OCI-LY3 (cell line): Measurements from ENCODE around the gene DPP6.

Source experiments
- H2AFZ ChIP-seq: fragments of 200-600, 300-600 bp; shearing (Covaris generic); 2 replicates; pipeline ENCODE4 v1.6.0; 2014; ENCODE audit warnings: antibody characterized with exemption, low read depth, low read length
- H3K27ac ChIP-seq: fragments of 200-600, 300-600 bp; sonication (generic); 2 replicates; pipeline ENCODE4 v1.5.1; 2014; ENCODE audit warnings: mild to moderate bottlenecking, low read length, moderate library complexity, mixed read lengths
- H3K27me3 ChIP-seq: fragments of 200-600, 300-600 bp; sonication (generic); 2 replicates; pipeline ENCODE4 v1.6.1; 2014; ENCODE audit warnings: low read depth, low read length, mixed read lengths
- H3K36me3 ChIP-seq: fragments of 200-600, 300-600 bp; sonication (generic); replicated peaks from 2 replicates; pipeline ENCODE3; 2014; ENCODE audit warnings: low read depth, low read length, mixed read lengths
- H3K4me1 ChIP-seq: fragments of 300-600, 200-600 bp; sonication (generic); 2 replicates; pipeline ENCODE4 v1.6.1; 2014; ENCODE audit warnings: low read length, mixed read lengths
- H3K4me2 ChIP-seq: fragments of 200-600, 300-600 bp; sonication (generic); 2 replicates; pipeline ENCODE4 v1.6.1; 2014; ENCODE audit warnings: low read length, mixed read lengths
- H3K4me3 ChIP-seq: fragments of 300-600, 200-600 bp; sonication (generic); 2 replicates; pipeline ENCODE4 v1.5.1; 2014; ENCODE audit warnings: antibody characterized with exemption, mild to moderate bottlenecking, low read length, moderate library complexity
- H3K79me2 ChIP-seq: fragments of 300-600, 200-600 bp; shearing (Covaris generic); 2 replicates; pipeline ENCODE4 v1.6.1; 2014; ENCODE audit warnings: mild to moderate bottlenecking, low read length, mixed read lengths
- H3K9ac ChIP-seq: fragments of 300-600, 200-600 bp; shearing (Covaris generic); 2 replicates; pipeline ENCODE4 v1.6.0; 2014; ENCODE audit warnings: mild to moderate bottlenecking, low read length, moderate library complexity
- H3K9me3 ChIP-seq: fragments of 200-600, 300-600 bp; shearing (Covaris generic); 2 replicates; pipeline ENCODE4 v1.6.1; 2014; ENCODE audit warnings: low read length, mixed read lengths; ENCODE audit not compliant: insufficient read depth
- H4K20me1 ChIP-seq: fragments of 200-600, 300-600 bp; sonication (generic); 2 replicates; pipeline ENCODE4 v1.6.1; 2016; ENCODE audit warnings: low read length, mixed read lengths; ENCODE audit not compliant: insufficient read depth
- EZH2phosphoT487 ChIP-seq: fragments of 200-600 bp; shearing (Covaris generic); IDR thresholded peaks from 2 replicates; pipeline ENCODE4 v1.6.1; 2018; ENCODE audit warnings: antibody characterized with exemption, mixed run types, low read depth
- TF ChIP-seq, protein P1 (sequence below): fragments of 200-600, 300-600 bp; sonication (generic); IDR thresholded peaks from 2 replicates; pipeline ENCODE4 v1.5.1; 2014; ENCODE audit warnings: antibody characterized with exemption, low read length, low read depth

The DPP6 gene

DNA sequence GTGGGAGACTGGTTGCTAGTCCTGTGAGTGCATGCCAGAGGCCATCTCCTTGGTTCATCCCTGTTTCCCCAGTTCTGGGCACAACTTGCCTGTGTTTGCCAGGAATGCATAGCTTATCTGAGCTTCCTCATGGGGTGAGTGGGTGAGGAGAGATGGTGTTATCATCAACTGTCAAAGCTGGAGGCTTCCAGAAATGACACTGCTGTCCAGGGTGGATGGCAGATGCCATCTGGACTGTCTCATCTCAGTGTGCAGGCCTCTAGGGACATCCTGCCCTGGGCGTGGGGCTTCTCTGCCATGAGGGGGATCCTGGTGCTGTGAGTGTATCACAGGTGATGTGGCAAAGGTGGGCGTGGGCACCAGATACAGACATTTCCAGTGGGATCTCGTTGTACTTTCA is 328.6 kb downstream of the DPP6 start:
- H2AFZ ChIP-seq: no peak overlapping the region
- no peak overlapping the region for H3K4me2 ChIP-seq
- H3K4me3 ChIP-seq: no peak overlapping the region
- H3K9ac ChIP-seq: no peak overlapping the region
- H3K9me3 ChIP-seq: no peaks in the 10 kb centered on the region
- H3K27me3 ChIP-seq: no peaks in the 10 kb centered on the region
- no peaks in the 10 kb centered on the region for H3K79me2 ChIP-seq
- H3K36me3 ChIP-seq: no peaks in the 10 kb centered on the region
- no peaks in the 10 kb centered on the region for H4K20me1 ChIP-seq
- H3K27ac ChIP-seq: no peak overlapping the region
- no peaks in the 10 kb centered on the region for H3K4me1 ChIP-seq
- no peak for TF ChIP-seq EZH2phosphoT487
- TF ChIP-seq, protein P1, sequence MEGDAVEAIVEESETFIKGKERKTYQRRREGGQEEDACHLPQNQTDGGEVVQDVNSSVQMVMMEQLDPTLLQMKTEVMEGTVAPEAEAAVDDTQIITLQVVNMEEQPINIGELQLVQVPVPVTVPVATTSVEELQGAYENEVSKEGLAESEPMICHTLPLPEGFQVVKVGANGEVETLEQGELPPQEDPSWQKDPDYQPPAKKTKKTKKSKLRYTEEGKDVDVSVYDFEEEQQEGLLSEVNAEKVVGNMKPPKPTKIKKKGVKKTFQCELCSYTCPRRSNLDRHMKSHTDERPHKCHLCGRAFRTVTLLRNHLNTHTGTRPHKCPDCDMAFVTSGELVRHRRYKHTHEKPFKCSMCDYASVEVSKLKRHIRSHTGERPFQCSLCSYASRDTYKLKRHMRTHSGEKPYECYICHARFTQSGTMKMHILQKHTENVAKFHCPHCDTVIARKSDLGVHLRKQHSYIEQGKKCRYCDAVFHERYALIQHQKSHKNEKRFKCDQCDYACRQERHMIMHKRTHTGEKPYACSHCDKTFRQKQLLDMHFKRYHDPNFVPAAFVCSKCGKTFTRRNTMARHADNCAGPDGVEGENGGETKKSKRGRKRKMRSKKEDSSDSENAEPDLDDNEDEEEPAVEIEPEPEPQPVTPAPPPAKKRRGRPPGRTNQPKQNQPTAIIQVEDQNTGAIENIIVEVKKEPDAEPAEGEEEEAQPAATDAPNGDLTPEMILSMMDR: no peak

DNA sequence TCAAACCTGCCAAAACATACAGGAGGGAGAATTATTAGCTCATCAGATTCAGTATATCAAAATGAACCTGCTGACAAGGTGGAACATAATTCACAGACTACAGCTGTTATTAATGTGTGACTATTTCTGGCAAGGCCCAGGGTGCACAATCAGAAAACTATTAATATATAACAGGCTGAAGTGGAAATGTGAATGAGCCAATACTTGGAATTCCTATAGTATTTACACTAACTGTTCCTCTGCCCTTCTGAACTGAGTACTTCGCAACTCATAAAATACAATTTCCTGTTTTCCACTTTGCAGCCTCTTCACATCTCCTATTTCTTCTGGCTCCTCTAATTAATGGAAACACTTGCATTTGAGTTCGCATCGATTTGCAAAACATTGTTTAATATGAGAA is 330.8 kb downstream of the DPP6 start:
- Histone ChIP-seq H3K9ac (no peak overlapping the region), H3K79me2 (no peaks in the 10 kb centered on the region), H3K4me2 (no peak overlapping the region), H3K4me1 (no peaks in the 10 kb centered on the region), H3K27me3 (no peaks in the 10 kb centered on the region), H3K9me3 (no peaks in the 10 kb centered on the region), H4K20me1 (no peaks in the 10 kb centered on the region), H3K36me3 (no peaks in the 10 kb centered on the region), H3K4me3 (no peak overlapping the region), H2AFZ (no peak overlapping the region), H3K27ac (no peak overlapping the region)
- no peak for TF ChIP-seq EZH2phosphoT487
- TF ChIP-seq, protein P1: no peak

DNA sequence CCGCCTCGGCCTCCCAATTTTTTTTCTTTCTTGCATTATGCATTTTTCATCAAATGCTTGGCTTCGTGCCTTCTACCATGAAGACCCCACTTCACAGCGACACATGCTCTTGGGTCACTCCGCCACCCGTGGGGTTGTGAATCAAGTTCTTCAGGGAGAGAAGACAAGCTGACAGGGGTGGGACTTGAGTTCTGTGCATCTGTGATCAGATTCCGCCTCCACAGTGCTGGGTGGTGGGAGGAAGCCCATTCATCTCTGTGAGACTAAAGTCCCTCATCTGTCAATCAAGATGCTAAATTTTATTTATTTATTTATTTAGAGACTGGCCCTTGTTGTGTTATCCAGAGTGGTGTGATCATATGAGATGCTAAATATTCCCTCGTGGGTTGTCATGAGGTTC is 333.0 kb downstream of the DPP6 start:
- H3K79me2 ChIP-seq: no peaks in the 10 kb centered on the region
- H3K27me3 ChIP-seq: no peaks in the 10 kb centered on the region
- H3K4me2 ChIP-seq: no peak overlapping the region
- no peak overlapping the region for H3K4me3 ChIP-seq
- no peak for TF ChIP-seq EZH2phosphoT487
- no peak overlapping the region for H3K9ac ChIP-seq
- H2AFZ ChIP-seq: no peak overlapping the region
- H3K4me1 ChIP-seq: no peaks in the 10 kb centered on the region
- no peaks in the 10 kb centered on the region for H3K9me3 ChIP-seq
- H3K36me3 ChIP-seq: no peaks in the 10 kb centered on the region
- no peaks in the 10 kb centered on the region for H4K20me1 ChIP-seq
- H3K27ac ChIP-seq: no peak overlapping the region

DNA sequence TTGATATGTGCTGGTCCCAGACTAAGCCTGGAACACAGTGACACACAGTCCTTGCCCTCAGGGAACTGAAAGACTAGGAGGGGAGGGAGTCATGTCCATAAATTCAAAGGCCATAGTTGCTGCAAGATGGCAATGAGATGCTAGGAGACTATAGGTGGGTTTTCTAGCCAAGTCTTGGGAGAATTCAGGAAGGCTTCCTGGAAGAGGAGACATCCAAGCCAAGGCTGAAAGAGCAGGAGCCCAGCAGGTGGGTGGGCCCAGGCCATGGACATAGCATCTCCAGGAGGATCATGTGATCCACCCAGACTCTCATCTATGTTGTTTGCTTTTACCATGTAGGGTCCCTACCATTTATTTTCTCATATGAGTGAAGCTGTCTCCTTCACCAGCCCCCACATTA is 335.1 kb downstream of the DPP6 start:
- no peak overlapping the region for H3K4me3 ChIP-seq
- no peak overlapping the region for H2AFZ ChIP-seq
- no peak overlapping the region for H3K9ac ChIP-seq
- no peaks in the 10 kb centered on the region for H3K36me3 ChIP-seq
- no peaks in the 10 kb centered on the region for H4K20me1 ChIP-seq
- no peak for TF ChIP-seq EZH2phosphoT487
- TF ChIP-seq, protein P1: no peak
- no peaks in the 10 kb centered on the region for H3K9me3 ChIP-seq
- no peaks in the 10 kb centered on the region for H3K27me3 ChIP-seq
- no peaks in the 10 kb centered on the region for H3K4me1 ChIP-seq
- no peak overlapping the region for H3K27ac ChIP-seq
- H3K4me2 ChIP-seq: no peak overlapping the region
- no peaks in the 10 kb centered on the region for H3K79me2 ChIP-seq

GRCh38 chr7:154388412-154388811 is 336.2 kb downstream of the DPP6 start:
- no peak overlapping the region for H3K4me2 ChIP-seq
- no peak overlapping the region for H3K4me3 ChIP-seq
- no peaks in the 10 kb centered on the region for H4K20me1 ChIP-seq
- no peaks in the 10 kb centered on the region for H3K9me3 ChIP-seq
- H3K79me2 ChIP-seq: no peaks in the 10 kb centered on the region
- no peaks in the 10 kb centered on the region for H3K4me1 ChIP-seq
- H3K36me3 ChIP-seq: no peaks in the 10 kb centered on the region
- H3K9ac ChIP-seq: no peak overlapping the region
- no peak overlapping the region for H2AFZ ChIP-seq
- no peak for TF ChIP-seq EZH2phosphoT487
- TF ChIP-seq, protein P1: no peak
- H3K27me3 ChIP-seq: no peaks in the 10 kb centered on the region
- H3K27ac ChIP-seq: no peak overlapping the region
